PFSK-1 (cell line): ENCODE data around the gene KRT31.
"Not testable (repeated sequence)": the region's sequence is repeated elsewhere in the genome, so short reads cannot be mapped to it uniquely, and the experiment has no call there.

Source experiments
- FOXP2 ChIP-seq: optimal IDR thresholded peaks from 2 replicates; pipeline ENCODE3; 2011; ENCODE audit warnings: borderline replicate concordance, control low read depth, inconsistent platforms; ENCODE audit not compliant: insufficient read depth; ENCODE audit errors: extremely low read length, extremely low read depth
- POLR2AphosphoS5 ChIP-seq: IDR thresholded peaks from 2 replicates; pipeline ENCODE4 v1.6.1; 2012; ENCODE audit warnings: low read depth, mild to moderate bottlenecking, control low read depth, low read length, moderate library complexity
- SIN3A ChIP-seq: IDR thresholded peaks from 2 replicates; pipeline ENCODE4 v1.6.1; 2012; ENCODE audit warnings: mild to moderate bottlenecking, low read length, moderate library complexity, borderline replicate concordance; ENCODE audit not compliant: insufficient read depth
- TAF1 ChIP-seq: IDR thresholded peaks from 2 replicates; pipeline ENCODE4 v1.6.1; 2012; ENCODE audit warnings: low read length, control low read depth, borderline replicate concordance; ENCODE audit not compliant: insufficient read depth
- TF ChIP-seq, protein P1 (sequence below), 2 experiments: IDR thresholded peaks; 2 replicates each; pipeline versions ENCODE4 v1.6.1 to v1.8.0; 2011 to 2012; ENCODE audit warnings: low read depth in 2 of 2, low read length in 2 of 2, control low read depth in 1 of 2, inconsistent platforms in 1 of 2, mild to moderate bottlenecking in 1 of 2, moderate library complexity in 1 of 2; ENCODE audit not compliant: insufficient read depth in 1 of 2

The KRT31 gene

DNA sequence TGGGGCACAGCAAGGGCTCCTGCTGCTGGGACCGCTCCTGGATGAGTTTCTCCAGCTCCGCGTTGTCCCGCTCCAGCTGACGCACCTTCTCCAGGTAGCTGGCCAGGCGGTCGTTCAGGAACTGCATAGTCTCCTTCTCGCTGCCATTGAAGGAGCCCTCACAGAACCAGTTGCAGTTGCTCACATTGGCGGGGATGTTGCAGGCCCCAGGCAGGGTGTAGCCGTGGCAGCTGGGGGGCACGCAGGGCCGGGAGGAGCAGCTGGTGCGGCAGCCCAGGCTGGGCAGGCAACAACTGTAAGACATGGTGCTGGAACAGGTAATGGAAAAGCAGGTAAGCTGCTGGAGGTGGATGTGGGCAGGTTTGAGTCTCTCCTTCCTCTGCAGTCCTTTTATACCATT, 15.5 kb downstream of the KRT31 start, which contains the start of gene KRT34:
TSS of gene KRT34 (minus strand) at position 364 of the 400 bp plus-strand sequence. CDS start at position 304, 60 bp downstream.
- not testable (repeated sequence) for TF ChIP-seq POLR2AphosphoS5, FOXP2
- TF ChIP-seq, protein P1, sequence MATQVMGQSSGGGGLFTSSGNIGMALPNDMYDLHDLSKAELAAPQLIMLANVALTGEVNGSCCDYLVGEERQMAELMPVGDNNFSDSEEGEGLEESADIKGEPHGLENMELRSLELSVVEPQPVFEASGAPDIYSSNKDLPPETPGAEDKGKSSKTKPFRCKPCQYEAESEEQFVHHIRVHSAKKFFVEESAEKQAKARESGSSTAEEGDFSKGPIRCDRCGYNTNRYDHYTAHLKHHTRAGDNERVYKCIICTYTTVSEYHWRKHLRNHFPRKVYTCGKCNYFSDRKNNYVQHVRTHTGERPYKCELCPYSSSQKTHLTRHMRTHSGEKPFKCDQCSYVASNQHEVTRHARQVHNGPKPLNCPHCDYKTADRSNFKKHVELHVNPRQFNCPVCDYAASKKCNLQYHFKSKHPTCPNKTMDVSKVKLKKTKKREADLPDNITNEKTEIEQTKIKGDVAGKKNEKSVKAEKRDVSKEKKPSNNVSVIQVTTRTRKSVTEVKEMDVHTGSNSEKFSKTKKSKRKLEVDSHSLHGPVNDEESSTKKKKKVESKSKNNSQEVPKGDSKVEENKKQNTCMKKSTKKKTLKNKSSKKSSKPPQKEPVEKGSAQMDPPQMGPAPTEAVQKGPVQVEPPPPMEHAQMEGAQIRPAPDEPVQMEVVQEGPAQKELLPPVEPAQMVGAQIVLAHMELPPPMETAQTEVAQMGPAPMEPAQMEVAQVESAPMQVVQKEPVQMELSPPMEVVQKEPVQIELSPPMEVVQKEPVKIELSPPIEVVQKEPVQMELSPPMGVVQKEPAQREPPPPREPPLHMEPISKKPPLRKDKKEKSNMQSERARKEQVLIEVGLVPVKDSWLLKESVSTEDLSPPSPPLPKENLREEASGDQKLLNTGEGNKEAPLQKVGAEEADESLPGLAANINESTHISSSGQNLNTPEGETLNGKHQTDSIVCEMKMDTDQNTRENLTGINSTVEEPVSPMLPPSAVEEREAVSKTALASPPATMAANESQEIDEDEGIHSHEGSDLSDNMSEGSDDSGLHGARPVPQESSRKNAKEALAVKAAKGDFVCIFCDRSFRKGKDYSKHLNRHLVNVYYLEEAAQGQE (IDR thresholded peaks at IDR 0.05; ENCODE audit: insufficient read depth in 1 of 2, low read depth in 2 of 2, low read length in 2 of 2) = not testable (repeated sequence)

DNA sequence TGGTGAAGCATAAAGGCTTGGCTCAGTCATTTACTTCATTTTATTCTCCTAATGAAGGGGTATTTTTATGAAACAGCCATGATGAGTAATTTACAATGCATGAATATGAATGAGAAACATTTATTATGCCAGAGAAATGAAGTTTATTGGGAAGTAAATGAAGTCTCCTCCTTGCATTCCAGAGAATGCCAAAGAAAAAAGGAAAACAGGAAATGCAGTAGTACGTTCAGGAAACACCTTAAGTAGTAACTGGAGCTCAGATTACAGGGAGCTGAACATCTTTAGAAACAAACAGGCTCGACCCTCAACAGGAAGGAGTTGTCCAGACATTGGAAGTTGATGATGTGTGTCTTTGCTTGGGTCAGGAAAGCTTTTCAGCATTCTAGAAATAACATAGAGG, 19.9 kb downstream of the KRT31 start:
- TF ChIP-seq, protein P1 (IDR thresholded peaks at IDR 0.05; ENCODE audit: insufficient read depth in 1 of 2, low read depth in 2 of 2, low read length in 2 of 2) = no peak
- TF ChIP-seq SIN3A (no peak), TAF1 (no peak), POLR2AphosphoS5 (no peak), FOXP2 (no peak)

DNA sequence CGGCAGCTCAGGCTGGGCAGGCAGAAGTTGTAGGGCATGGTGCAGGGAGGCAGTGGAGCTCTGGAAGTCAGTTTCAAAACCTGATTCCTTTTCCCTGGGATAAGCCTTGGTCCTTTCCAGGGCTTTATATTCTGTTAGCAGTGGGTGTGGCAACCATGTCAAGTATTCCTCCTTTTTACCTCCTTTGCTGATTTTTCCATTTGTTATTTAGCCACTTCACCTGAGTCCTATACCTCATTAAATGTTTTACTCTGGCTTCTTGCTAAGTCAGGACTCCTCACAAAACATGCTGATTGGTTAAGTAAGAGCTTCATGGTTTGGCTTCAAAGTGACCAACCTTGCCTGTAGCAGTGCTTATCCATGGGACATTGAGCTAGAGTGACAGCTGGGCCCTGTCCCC, 27.7 kb downstream of the KRT31 start, which contains the start of gene KRT33B:
TSS of gene KRT33B (minus strand) at position 101 of the 400 bp plus-strand sequence. CDS start at position 38, 63 bp downstream.
- no peak for TF ChIP-seq FOXP2

DNA sequence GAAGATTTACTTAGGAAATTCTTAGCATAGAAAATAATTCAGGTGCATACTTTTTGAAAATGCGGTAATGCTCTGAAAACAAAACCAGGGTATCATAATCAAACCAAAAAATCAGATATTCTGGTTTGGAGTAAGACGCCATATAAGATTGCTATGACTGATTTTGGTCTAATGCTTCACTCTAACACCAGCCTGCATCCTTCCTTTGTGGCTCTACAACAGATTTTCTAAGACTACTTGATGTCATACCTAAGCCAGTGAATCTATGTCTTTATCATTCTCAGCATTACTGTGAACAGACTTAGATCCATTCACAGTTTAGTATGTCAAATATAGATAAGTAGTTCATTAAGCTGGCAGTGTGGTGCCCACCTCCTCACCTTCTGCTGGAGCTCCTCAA, 28.4 kb downstream of the KRT31 start:
- no peak for TF ChIP-seq FOXP2
- TF ChIP-seq TAF1 = no peak
- no peak for TF ChIP-seq POLR2AphosphoS5
- TF ChIP-seq SIN3A = no peak
- TF ChIP-seq, protein P1 (IDR thresholded peaks at IDR 0.05; ENCODE audit: insufficient read depth in 1 of 2, low read depth in 2 of 2, low read length in 2 of 2) = no peak

DNA sequence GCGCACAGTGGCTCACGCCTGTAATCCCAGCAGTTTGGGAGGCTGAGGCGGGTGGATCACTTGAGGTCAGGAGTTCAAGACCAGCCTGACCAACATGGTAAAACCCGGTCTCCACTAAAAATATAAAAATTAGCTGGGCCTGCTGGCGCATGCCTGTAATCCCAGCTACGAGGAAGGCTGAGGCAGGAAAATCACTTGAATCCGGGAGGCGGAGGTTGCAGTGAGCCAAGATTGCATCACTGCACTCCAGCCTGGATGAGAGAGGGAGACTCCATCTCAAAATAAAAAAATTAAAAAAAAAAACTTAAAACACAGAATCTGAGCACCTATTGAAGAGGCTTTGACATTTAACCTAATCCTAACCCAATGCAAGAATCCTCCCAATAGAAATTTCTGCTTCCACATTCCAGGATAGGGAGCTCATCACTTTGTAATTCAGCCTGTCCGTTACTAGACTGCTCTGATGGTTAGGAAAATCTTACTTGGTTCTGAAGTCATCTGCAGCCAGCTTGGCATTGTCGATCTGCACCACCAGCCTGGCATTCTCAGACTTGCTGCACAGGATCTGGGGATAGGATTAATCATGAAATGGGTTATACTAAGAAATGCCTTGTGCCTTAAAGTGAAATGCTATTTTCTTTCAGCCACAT, 29.9 kb downstream of the KRT31 start:
- no peak for TF ChIP-seq SIN3A

DNA sequence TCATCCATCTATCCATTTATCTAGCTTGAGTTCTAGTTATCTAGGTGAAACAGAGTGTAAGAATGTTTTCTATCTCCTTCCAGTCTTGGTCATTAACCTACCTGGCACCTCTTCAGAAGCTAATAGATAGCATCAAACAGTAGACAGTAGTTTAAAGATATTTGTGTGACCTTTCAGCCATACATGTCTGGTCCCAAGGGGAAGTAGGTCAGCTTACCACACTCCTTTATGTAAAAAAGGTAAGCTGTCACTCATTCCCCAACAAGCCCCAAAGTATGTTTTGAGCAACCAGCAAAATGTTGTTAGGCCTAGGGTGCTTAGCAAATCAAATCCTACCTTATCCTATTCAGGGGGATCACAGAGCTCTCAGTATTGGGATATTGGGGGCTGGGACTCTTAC, 31.3 kb downstream of the KRT31 start:
- TF ChIP-seq TAF1 (no peak), POLR2AphosphoS5 (no peak), FOXP2 (no peak), SIN3A (no peak)
- TF ChIP-seq, protein P1 (IDR thresholded peaks at IDR 0.05; ENCODE audit: insufficient read depth in 1 of 2, low read depth in 2 of 2, low read length in 2 of 2) = no peak
